Gastrocnemius medialis (tissue), 4 donors: Measurements from ENCODE around the gene HM13.

ENCODE experiments used
- POLR2A ChIP-seq, 2 donors: fragments of 450-650 bp; IDR thresholded peaks; one replicate each; pipeline ENCODE4 v1.6.1; 2017; ENCODE audit warnings: antibody characterized with exemption in 2 of 2, mild to moderate bottlenecking in 2 of 2, moderate library complexity in 2 of 2
- TF ChIP-seq, protein P1 (sequence below), 5 experiments: fragments of 450-650 bp in 3 of 5; fragments of 200-600 bp in 2 of 5; sonication (generic) in 2 of 5; IDR thresholded peaks in 4 of 5; conservative IDR thresholded peaks in 1 of 5; 1 replicate in 4 of 5; 2 replicates in 1 of 5; pipeline ENCODE4 v1.5.1; 2016 to 2019; ENCODE audit warnings: antibody characterized with exemption in 5 of 5, mild to moderate bottlenecking in 3 of 5, moderate library complexity in 3 of 5

DNA sequence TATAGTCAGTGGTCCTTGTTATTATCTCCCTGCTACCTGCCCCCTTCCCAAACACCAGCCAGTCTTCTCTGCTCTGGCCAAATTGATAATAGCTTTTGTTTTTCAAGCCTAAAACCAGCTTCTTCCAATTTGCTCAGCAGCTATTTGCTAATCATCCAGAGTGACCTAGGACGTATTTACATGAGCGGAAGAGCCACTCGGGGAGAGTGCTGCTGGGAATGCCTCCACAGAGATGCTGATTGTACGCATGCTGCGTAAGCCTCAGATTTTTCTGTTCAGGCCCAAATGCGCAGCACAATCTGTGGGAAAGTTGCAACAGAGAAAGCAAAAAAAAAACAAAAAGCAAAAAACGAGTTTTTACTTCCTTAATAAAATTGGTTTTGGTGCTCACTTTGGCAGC, 66.5 kb downstream of the HM13 start:
- TF ChIP-seq, protein P1, sequence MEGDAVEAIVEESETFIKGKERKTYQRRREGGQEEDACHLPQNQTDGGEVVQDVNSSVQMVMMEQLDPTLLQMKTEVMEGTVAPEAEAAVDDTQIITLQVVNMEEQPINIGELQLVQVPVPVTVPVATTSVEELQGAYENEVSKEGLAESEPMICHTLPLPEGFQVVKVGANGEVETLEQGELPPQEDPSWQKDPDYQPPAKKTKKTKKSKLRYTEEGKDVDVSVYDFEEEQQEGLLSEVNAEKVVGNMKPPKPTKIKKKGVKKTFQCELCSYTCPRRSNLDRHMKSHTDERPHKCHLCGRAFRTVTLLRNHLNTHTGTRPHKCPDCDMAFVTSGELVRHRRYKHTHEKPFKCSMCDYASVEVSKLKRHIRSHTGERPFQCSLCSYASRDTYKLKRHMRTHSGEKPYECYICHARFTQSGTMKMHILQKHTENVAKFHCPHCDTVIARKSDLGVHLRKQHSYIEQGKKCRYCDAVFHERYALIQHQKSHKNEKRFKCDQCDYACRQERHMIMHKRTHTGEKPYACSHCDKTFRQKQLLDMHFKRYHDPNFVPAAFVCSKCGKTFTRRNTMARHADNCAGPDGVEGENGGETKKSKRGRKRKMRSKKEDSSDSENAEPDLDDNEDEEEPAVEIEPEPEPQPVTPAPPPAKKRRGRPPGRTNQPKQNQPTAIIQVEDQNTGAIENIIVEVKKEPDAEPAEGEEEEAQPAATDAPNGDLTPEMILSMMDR (IDR thresholded peaks at IDR 0.05 in 4 of 5, conservative IDR thresholded peaks at IDR 0.05 in 1 of 5), result no peak
- TF ChIP-seq POLR2A (IDR thresholded peaks at IDR 0.05), result no peak
